HepG2 (cell line): ENCODE measurements around the gene ST6GALNAC6. TPM values are rescaled to one million over a fixed set of nuclear protein-coding genes. Genes with fewer than 3 reads are reported as not detected.

ENCODE experiments used
- ATAC-seq: fragments of 200-7000 bp; cut with Tn5 transposase; 3 replicates; pipeline ENCODE4 v1.9.1; 2020; ENCODE audit warnings: mild to moderate bottlenecking, moderate library complexity
- BruUV-seq: library from RNA; stranded (reverse); fragments of 400-500 nt; replicated peaks from 2 replicates; lab custom pipeline; 2021; lab: Mats Ljungman, UMichigan
- CTCF ChIA-PET: fragments of 300-600 bp; formaldehyde crosslinking; extraction: SDS; loops from one replicate; lab custom pipeline; 2021; ENCODE audit warnings: low total read pairs, inconsistent platforms, low intra/inter-chr PET ratio; lab: Yijun Ruan, JAX
- POLR2A ChIA-PET: fragments of 350-600 bp; sonication (Branson Sonifier 250); formaldehyde crosslinking; loops from one replicate; lab custom pipeline; 2020; ENCODE audit warnings: antibody characterized with exemption, inconsistent platforms; lab: Yijun Ruan, JAX
- DNase-seq: peaks from one replicate; pipeline ENCODE4 v3.0.0-alpha.2; 2015; ENCODE audit warnings: low spot score
- FAIRE-seq: peaks from 3 replicates; lab custom pipeline; 2011; peaks lifted over from hg19 to GRCh38; lab: Jason Lieb, UNC
- H2AFZ ChIP-seq: one replicate; pipeline ENCODE4 v1.6.1; 2011; ENCODE audit warnings: low read length, inconsistent platforms
- H3K27ac ChIP-seq: fragments of 300-600 bp; 3 replicates; pipeline ENCODE4 v1.8.0; 2011; ENCODE audit warnings: mixed run types, mild to moderate bottlenecking, mixed read lengths, low read length, inconsistent platforms; ENCODE audit not compliant: insufficient read depth; ENCODE audit errors: extremely low read length
- H3K27me3 ChIP-seq, 2 experiments: fragments of 200-600 bp in 1 of 2; 2 replicates in 1 of 2; 3 replicates in 1 of 2; pipeline versions ENCODE4 v1.6.0 to v1.8.0; 2011; ENCODE audit warnings: low read length in 2 of 2, mild to moderate bottlenecking in 2 of 2, moderate library complexity in 2 of 2, inconsistent platforms in 1 of 2; ENCODE audit not compliant: insufficient read depth in 2 of 2, control insufficient read depth in 1 of 2
- H3K36me3 ChIP-seq, 2 experiments: fragments of 200-600 bp in 1 of 2; replicated peaks in 1 of 2; 2 replicates in 1 of 2; 3 replicates in 1 of 2; pipeline versions ENCODE4 v1.5.1 to v1.8.0; 2011; ENCODE audit warnings: low read length in 2 of 2, inconsistent platforms in 1 of 2; ENCODE audit not compliant: insufficient read depth in 2 of 2, control insufficient read depth in 1 of 2
- H3K4me1 ChIP-seq: 2 replicates; pipeline ENCODE4 v1.5.1; 2012; ENCODE audit warnings: low read length, inconsistent platforms; ENCODE audit not compliant: insufficient read depth
- H3K4me2 ChIP-seq: 2 replicates; pipeline ENCODE4 v1.6.0; 2011; ENCODE audit warnings: low read depth, low read length, inconsistent platforms
- H3K4me3 ChIP-seq, 3 experiments: fragments of 200-600 bp in 1 of 3; sonication (generic), shearing (Covaris generic) in 1 of 3; replicated peaks in 1 of 3; 2 replicates each; pipeline ENCODE4 v1.5.1; 2011 to 2016; ENCODE audit warnings: low read length in 3 of 3, inconsistent platforms in 2 of 3, low read depth in 2 of 3, mild to moderate bottlenecking in 2 of 3, control low read depth in 1 of 3, mixed read lengths in 1 of 3; ENCODE audit not compliant: insufficient read depth in 1 of 3
- H3K79me2 ChIP-seq: one replicate; pipeline ENCODE4 v1.6.1; 2011; ENCODE audit warnings: low read length, inconsistent platforms; ENCODE audit not compliant: insufficient read depth
- H3K9ac ChIP-seq: 2 replicates; pipeline ENCODE4 v1.6.0; 2011; ENCODE audit warnings: mild to moderate bottlenecking, low read depth, low read length, inconsistent platforms; ENCODE audit not compliant: insufficient read depth
- H3K9me3 ChIP-seq: 2 replicates; pipeline ENCODE4 v1.5.1; 2012; ENCODE audit warnings: mild to moderate bottlenecking, low read length
- H4K20me1 ChIP-seq: 2 replicates; pipeline ENCODE4 v1.6.0; 2011; ENCODE audit warnings: inconsistent platforms, mild to moderate bottlenecking, low read length, moderate library complexity; ENCODE audit not compliant: insufficient read depth
- ATF7-NPFF ChIP-seq: sonication (generic); formaldehyde crosslinking; IDR thresholded peaks from 2 replicates; pipeline ENCODE4 v1.8.1; 2023; ENCODE audit warnings: mild to moderate bottlenecking, low read depth, missing genetic modification reagents, moderate library complexity
- HES4 ChIP-seq: sonication (generic); formaldehyde crosslinking; IDR thresholded peaks from 2 replicates; pipeline ENCODE4 v1.9.0; 2021; ENCODE audit warnings: mild to moderate bottlenecking, missing genetic modification reagents, borderline replicate concordance
- HMGA1 ChIP-seq: sonication (generic); formaldehyde crosslinking; conservative IDR thresholded peaks from 2 replicates; pipeline ENCODE4 v1.4.0; 2020; ENCODE audit warnings: missing genetic modification reagents
- KLF15 ChIP-seq: sonication (generic); formaldehyde crosslinking; IDR thresholded peaks from 2 replicates; pipeline ENCODE4 v1.8.1; 2023; ENCODE audit warnings: borderline replicate concordance, mild to moderate bottlenecking, inconsistent platforms, missing genetic modification reagents, mixed read lengths
- NFKBIZ ChIP-seq: IDR thresholded peaks from 2 replicates; pipeline ENCODE4 v1.6.1; 2018; ENCODE audit warnings: missing genetic modification reagents, missing compliant biosample characterization
- ZMYM4 ChIP-seq: sonication (generic); formaldehyde crosslinking; IDR thresholded peaks from 2 replicates; pipeline ENCODE4 v1.8.1; 2023; ENCODE audit warnings: mild to moderate bottlenecking, missing genetic modification reagents
- ZNF343 ChIP-seq: sonication (generic); formaldehyde crosslinking; IDR thresholded peaks from 2 replicates; pipeline ENCODE4 v1.4.0; 2020; ENCODE audit warnings: mild to moderate bottlenecking, missing genetic modification reagents
- ZNF7 ChIP-seq: IDR thresholded peaks from 2 replicates; pipeline ENCODE4 v1.6.1; 2016; ENCODE audit warnings: missing biosample characterization, missing genetic modification reagents
- WGBS: methylation state at CpG from one replicate; pipeline ENCODE4 v1.1.6; 2017; ENCODE audit warnings: low lambda C conversion rate; 5-methylcytosine and 5-hydroxymethylcytosine counted together
- in situ Hi-C: cut with HindIII; loops from 2 replicates; pipeline ENCODE4 v1.10.0; 2017; ENCODE audit warnings: low pct_unique_long_range_greater_than_20kb; ENCODE audit not compliant: extremely low pct_ligation_motif_present
- intact Hi-C: fragments of 100-400 bp; cut with micrococcal nuclease; formaldehyde crosslinking; loops from one replicate; pipeline ENCODE4 v1.10.0; 2022; ENCODE audit not compliant: unreplicated experiment
- polyA plus RNA-seq, 8 experiments: library from polyadenylated mRNA; depleted of rRNA in 3 of 8; stranded (reverse) in 7 of 8; unstranded in 1 of 8; fragments of >200 nt; fragmentation: Illumina TruSeq in 4 of 8; extraction: Trizol in 4 of 8; gene quantifications; 2 replicates each; pipeline versions ENCODE4 v1.2.1 to v1.2.3, GENCODE V29; 2011 to 2016; ENCODE audit warnings: low read depth in 4 of 8, missing spikeins in 1 of 8, mixed read lengths in 1 of 8; ENCODE audit not compliant: insufficient read depth in 1 of 8
- total RNA-seq, 5 experiments: library from RNA; depleted of rRNA; stranded (reverse); fragments of >200 nt; fragmentation: Illumina TruSeq; extraction: Trizol; gene quantifications; 2 replicates each; pipeline ENCODE4 v1.2.3, GENCODE V29; 2016; ENCODE audit warnings: low read depth in 1 of 5
- TF ChIP-seq, protein P1 (sequence below): IDR thresholded peaks from 2 replicates; pipeline ENCODE4 v1.6.1; 2016; ENCODE audit warnings: mild to moderate bottlenecking
- TF ChIP-seq, protein P2 (sequence below): sonication (generic); formaldehyde crosslinking; IDR thresholded peaks from 2 replicates; pipeline ENCODE4 v1.4.0; 2020; ENCODE audit warnings: missing genetic modification reagents

The ST6GALNAC6 gene
- total and polyA plus RNA-seq, 2 of the 13 experiments (the other 11 are each of a cell fraction or from before 2014, with no cell fraction given), result 18.5 to 65.4 TPM

DNA sequence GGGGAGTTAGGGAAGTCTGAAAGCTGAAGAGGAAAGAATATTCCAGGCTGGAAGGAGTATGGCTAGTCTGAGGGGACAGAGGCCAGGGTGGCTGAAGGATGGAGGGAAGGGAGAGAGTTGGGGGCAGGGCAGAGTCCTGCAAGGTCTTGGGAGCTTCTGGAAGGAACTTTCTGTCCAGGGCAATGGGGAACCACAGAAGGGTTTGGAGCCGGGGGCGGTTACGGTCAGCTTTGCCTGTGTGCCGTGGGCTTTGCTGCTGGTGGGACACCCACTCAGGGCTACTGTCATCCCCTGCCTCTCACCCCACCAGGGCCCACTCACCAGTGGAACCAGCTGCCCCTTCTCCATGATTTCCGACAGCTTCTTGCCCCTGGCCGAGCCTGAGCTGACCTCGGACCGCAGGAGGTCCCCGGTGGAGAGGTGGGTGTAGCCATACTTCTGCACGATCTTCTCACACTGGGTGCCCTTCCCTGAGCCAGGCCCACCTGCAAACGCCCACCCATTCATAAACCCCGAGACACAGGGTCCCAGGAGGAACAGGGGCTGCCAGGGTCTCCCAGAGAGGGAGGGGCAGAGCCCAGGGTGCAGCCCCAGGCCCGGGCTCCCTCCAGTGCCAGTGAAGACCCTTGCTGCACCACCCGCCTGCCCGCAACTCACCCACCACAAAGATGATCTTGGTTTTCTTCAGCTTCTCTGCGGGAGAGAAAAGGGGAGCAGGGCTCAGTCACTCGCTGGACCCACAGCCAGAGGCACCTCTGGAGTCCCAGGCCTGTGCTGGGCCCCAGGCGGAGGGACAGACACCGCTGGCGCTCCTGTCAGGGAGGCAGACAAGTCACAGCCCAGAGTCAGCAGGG is 26.8 kb downstream of the ST6GALNAC6 start (continued):
- TF ChIP-seq ZMYM4 (CRISPR knock-in tag), result no peak
- TF ChIP-seq, all 625 proteins: peak for 0

DNA sequence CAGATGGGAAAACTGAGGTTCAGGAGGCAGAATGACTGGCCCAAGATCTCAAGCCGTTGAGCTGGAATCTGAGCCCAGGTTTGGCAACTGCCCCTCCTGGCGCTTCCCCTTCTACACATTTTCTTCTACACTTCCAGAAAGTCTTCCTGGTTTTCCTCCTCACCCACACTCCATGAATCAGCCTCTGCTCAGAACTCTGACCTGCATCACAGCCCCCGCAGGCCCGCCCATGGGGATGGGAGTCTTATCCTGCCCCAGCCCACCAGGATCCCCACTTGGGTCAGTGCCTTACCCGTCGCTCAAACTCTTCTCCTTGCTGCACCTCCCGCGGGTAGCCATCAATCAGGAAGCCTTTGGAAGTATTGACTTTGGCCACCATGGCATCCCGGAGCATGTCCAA is 27.9 kb downstream of the ST6GALNAC6 start:
- in situ Hi-C loops, result loop anchor here (5.0 kb wide), 1 partner anchor 46 kb away; the partner anchor contains the start of gene ST6GALNAC4
- WGBS, result 96% methylated on average over 9 of the region's 9 CpGs
- Histone ChIP-seq H3K4me2 (no peak overlapping the region), H4K20me1 (no peaks in the 10 kb centered on the region), H3K79me2 (no peaks in the 10 kb centered on the region), H3K9me3 (no peaks in the 10 kb centered on the region), H3K27ac (no peak overlapping the region), H3K4me1 (peaks cover 25% of the 10 kb centered on the region), H3K9ac (no peak overlapping the region), H2AFZ (no peak overlapping the region), H3K27me3 (no peaks in the 10 kb centered on the region), H3K4me3 (no peak overlapping the region), H3K36me3 (no peaks in the 10 kb centered on the region; a peak in 2 of 5 replicates)
- ChIA-PET CTCF (no interaction called here), POLR2A (no interaction called here)
- ATAC-seq (no peak), DNase-seq (no peak), FAIRE-seq (no peak)
- no TSS peak for BruUV-seq
- intact Hi-C loops, result no loop called here
- TF ChIP-seq HES4 (CRISPR knock-in tag) (no peak), KLF15 (CRISPR knock-in tag) (no peak), ATF7-NPFF (CRISPR knock-in tag) (no peak), NFKBIZ (CRISPR knock-in tag) (no peak), ZNF343 (CRISPR knock-in tag) (no peak), ZNF7 (no peak), HMGA1 (CRISPR knock-in tag) (no peak)
- TF ChIP-seq, protein P1, sequence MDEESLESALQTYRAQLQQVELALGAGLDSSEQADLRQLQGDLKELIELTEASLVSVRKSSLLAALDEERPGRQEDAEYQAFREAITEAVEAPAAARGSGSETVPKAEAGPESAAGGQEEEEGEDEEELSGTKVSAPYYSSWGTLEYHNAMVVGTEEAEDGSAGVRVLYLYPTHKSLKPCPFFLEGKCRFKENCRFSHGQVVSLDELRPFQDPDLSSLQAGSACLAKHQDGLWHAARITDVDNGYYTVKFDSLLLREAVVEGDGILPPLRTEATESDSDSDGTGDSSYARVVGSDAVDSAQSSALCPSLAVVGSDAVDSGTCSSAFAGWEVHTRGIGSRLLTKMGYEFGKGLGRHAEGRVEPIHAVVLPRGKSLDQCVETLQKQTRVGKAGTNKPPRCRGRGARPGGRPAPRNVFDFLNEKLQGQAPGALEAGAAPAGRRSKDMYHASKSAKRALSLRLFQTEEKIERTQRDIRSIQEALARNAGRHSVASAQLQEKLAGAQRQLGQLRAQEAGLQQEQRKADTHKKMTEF (CRISPR knock-in tag), result no peak
- TF ChIP-seq, protein P2, sequence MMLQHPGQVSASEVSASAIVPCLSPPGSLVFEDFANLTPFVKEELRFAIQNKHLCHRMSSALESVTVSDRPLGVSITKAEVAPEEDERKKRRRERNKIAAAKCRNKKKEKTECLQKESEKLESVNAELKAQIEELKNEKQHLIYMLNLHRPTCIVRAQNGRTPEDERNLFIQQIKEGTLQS (CRISPR knock-in tag), result no peak
